Body of pancreas (tissue), 4 donors: ENCODE results near the gene VPS33B. TPM values are rescaled to one million over a fixed set of nuclear protein-coding genes. Genes with fewer than 3 reads are reported as not detected.

Source experiments
- ATAC-seq: fragments of 150-250 bp; one replicate; pipeline ENCODE4 v1.9.1; 2016
- DNase-seq, 4 donors: peaks; one replicate each; pipeline ENCODE4 v3.0.0-alpha.2; 2019
- H3K27ac ChIP-seq, 4 donors: fragments of 200-600 bp; sonication (generic); 1 replicate in 3 of 4; 2 replicates in 1 of 4; pipeline versions ENCODE4 v1.5.1 to v1.6.1; 2016 to 2019; ENCODE audit warnings: mild to moderate bottlenecking in 1 of 4, mixed read lengths in 1 of 4, moderate library complexity in 1 of 4
- H3K27me3 ChIP-seq, 2 donors: fragments of 200-600 bp; sonication (generic); one replicate each; pipeline ENCODE4 v1.6.0; 2016; ENCODE audit warnings: mild to moderate bottlenecking in 1 of 2
- H3K36me3 ChIP-seq, 2 donors: fragments of 200-600 bp; sonication (generic); replicated peaks in 1 of 2; 2 replicates each; pipeline ENCODE4 v1.5.1; 2016; ENCODE audit warnings: low read depth in 2 of 2; ENCODE audit not compliant: insufficient read depth in 1 of 2
- H3K4me1 ChIP-seq: fragments of 200-600 bp; sonication (generic); one replicate; pipeline ENCODE4 v1.6.0; 2016
- H3K4me3 ChIP-seq, 2 donors: fragments of 200-600 bp; sonication (generic); 1 replicate in 1 of 2; 2 replicates in 1 of 2; pipeline ENCODE4 v1.5.1; 2016 to 2019
- H3K9me3 ChIP-seq, 3 donors: fragments of 200-600 bp; sonication (generic); 1 replicate in 2 of 3; 2 replicates in 1 of 3; pipeline ENCODE4 v1.5.1; 2016
- CTCF ChIP-seq, 7 experiments: fragments of 450-650 bp in 4 of 7; fragments of 200-600 bp in 3 of 7; sonication (generic) in 3 of 7; IDR thresholded peaks; one replicate each; pipeline ENCODE4 v1.5.1; 2016 to 2019; ENCODE audit warnings: antibody characterized with exemption in 7 of 7
- POLR2A ChIP-seq, 3 donors: fragments of 450-650 bp; IDR thresholded peaks; one replicate each; pipeline ENCODE4 v1.6.1; 2016; ENCODE audit warnings: antibody characterized with exemption in 3 of 3, mild to moderate bottlenecking in 2 of 3
- WGBS, 2 donors: methylation state at CpG; one replicate each; pipeline ENCODE4 v1.1.5; 2017; 5-methylcytosine and 5-hydroxymethylcytosine counted together
- intact Hi-C: fragments of 100-400 bp; cut with DNase I; formaldehyde crosslinking; loops from one replicate; pipeline ENCODE4 v1.15.1; 2023
- total RNA-seq, 2 donors: library from RNA; depleted of rRNA; stranded (reverse); fragments of >200 nt; gene quantifications; one replicate each; pipeline ENCODE4 v1.1.0, GENCODE V29; 2016

The VPS33B gene
- 10 to 100 TPM in 1 of 2 donors, 1 to 10 TPM in 1; 8.3 to 10.5 TPM for total RNA-seq

GRCh38 chr15:91022075-91022831 lies at the start of gene VPS33B:
Gene VPS33B (minus strand): TSS chr15:91022594. CDS start chr15:91022249, 345 bp downstream.
- WGBS, 2 donors, result 0 to 1% methylated on average over 35 to 48 of the region's 48 CpGs
- Histone ChIP-seq H3K4me3 (peak within 1 kb of the TSS; percentile 94 to 98), H3K36me3 (no peaks in the 10 kb centered on the region), H3K9me3 (no peaks in the 10 kb centered on the region), H3K4me1 (peaks cover 18% of the 10 kb centered on the region), H3K27ac (peak within 1 kb of the TSS; percentile 40 to 81 (median 64)), H3K27me3 (no peaks in the 10 kb centered on the region)
- ATAC-seq, result peak; percentile 89
- DNase-seq, result peak; percentile 77 to 89 (median 82)
- intact Hi-C loops, result no loop called here
- TF ChIP-seq POLR2A (IDR thresholded peaks at IDR 0.05) (peak in 2 of 3 donors; percentile 60 to 62), CTCF (IDR thresholded peaks at IDR 0.05) (peak in 1 of 7 experiments; percentile 9)

DNA sequence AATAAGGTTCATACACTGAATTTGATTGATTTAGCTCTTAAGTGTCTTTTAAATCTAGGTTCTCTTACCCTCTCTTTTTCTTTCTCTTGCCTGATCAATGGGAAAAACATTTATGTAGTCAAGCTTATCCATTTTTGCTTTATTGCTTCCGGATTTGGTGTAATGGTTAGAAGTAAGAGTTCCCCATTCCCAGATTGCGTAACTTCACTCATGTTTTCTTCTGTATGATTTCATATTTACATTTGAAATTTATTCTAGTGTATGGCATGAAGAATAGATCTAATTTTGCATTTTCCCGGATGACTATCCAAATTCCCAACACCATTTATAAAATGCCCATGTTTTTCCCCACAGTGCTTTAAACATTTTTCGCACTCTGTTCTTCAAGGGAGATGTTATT lies 49.8 kb upstream of the VPS33B start:
- H3K27me3 ChIP-seq, result no peaks in the 10 kb centered on the region
- H3K27ac ChIP-seq, result no peak overlapping the region
- ATAC-seq (no peak), DNase-seq (no peak)
- H3K4me3 ChIP-seq, result no peak overlapping the region
- TF ChIP-seq POLR2A (IDR thresholded peaks at IDR 0.05) (no peak), CTCF (IDR thresholded peaks at IDR 0.05) (no peak)
- H3K36me3 ChIP-seq, result no peaks in the 10 kb centered on the region
- WGBS, 2 donors, result 70 to 72% methylated on average over 4 of the region's 4 CpGs
- H3K4me1 ChIP-seq, result no peaks in the 10 kb centered on the region
- no peaks in the 10 kb centered on the region for H3K9me3 ChIP-seq
- intact Hi-C loops, result no loop called here

- no peaks in the 10 kb centered on the region for H3K9me3 ChIP-seq
- no peak for ATAC-seq
- no peaks in the 10 kb centered on the region for H3K36me3 ChIP-seq
- DNase-seq, result no peak
- 70 to 72% methylated on average over 8 of the region's 8 CpGs for WGBS, 2 donors
- H3K4me3 ChIP-seq, result no peak overlapping the region
- intact Hi-C loops, result no loop called here
- no peak for TF ChIP-seq POLR2A (IDR thresholded peaks at IDR 0.05)
- H3K27ac ChIP-seq, result no peak overlapping the region
- H3K4me1 ChIP-seq, result no peaks in the 10 kb centered on the region
- H3K27me3 ChIP-seq, result no peaks in the 10 kb centered on the region
Measured at GRCh38 chr15:91070872-91071271, 48.5 kb upstream of the VPS33B start.

DNA sequence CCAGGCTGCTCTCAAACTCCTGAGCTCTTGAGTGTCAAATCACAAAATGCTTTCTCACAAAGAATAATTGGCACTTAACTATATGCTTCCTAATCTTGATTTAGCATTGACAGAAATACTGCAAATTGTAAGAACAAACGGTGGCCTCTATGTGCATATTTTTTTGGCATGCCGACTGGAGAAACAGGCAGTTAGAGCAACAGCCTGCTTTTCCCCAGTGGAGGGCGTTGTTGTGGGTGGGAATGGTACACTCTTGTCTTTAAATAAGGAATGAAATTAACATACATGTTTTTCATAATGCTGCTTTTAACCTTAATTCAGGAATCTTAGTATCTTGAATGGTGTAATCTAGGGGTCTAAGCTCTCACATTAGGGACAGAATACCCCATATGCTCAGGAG lies 46.6 kb upstream of the VPS33B start:
- intact Hi-C loops, result no loop called here
- H3K36me3 ChIP-seq, result no peaks in the 10 kb centered on the region
- 60 to 69% methylated on average over 3 of the region's 3 CpGs for WGBS, 2 donors
- DNase-seq (no peak), ATAC-seq (no peak)
- H3K4me3 ChIP-seq, result no peak overlapping the region
- H3K27ac ChIP-seq, result no peak overlapping the region
- no peaks in the 10 kb centered on the region for H3K4me1 ChIP-seq
- no peaks in the 10 kb centered on the region for H3K27me3 ChIP-seq
- H3K9me3 ChIP-seq, result no peaks in the 10 kb centered on the region
- TF ChIP-seq CTCF (IDR thresholded peaks at IDR 0.05) (no peak), POLR2A (IDR thresholded peaks at IDR 0.05) (no peak)

DNA sequence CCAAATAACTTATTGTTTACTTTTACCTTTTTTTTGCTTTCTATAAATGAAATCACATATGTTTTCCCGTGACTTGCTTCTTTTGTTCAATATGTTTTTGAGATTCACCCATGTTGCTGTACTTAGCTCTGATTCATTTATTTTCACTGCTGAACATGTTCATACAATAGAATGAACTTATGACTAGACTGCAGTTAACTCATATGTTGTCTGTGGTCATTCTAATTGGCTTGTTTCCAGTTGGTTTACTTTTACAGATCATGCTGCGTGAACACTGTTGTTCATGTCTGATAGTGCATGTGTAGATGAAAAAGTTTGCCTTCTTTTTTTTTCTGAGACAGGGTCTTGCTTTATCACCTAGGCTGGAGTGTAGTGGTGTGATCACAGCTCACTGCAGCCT lies 46.0 kb upstream of the VPS33B start:
- no peak overlapping the region for H3K27ac ChIP-seq
- intact Hi-C loops, result no loop called here
- no peak for DNase-seq
- H3K4me1 ChIP-seq, result no peaks in the 10 kb centered on the region
- H3K36me3 ChIP-seq, result no peaks in the 10 kb centered on the region
- no peaks in the 10 kb centered on the region for H3K27me3 ChIP-seq
- ATAC-seq, result no peak
- TF ChIP-seq CTCF (IDR thresholded peaks at IDR 0.05) (no peak), POLR2A (IDR thresholded peaks at IDR 0.05) (no peak)
- WGBS, 2 donors, result 92 to 94% methylated on average over 2 of the region's 2 CpGs
- no peaks in the 10 kb centered on the region for H3K9me3 ChIP-seq
- no peak overlapping the region for H3K4me3 ChIP-seq
